Erythroblast (primary cell): ENCODE measurements around the gene ZDHHC13.

Source experiments
- GATA1 ChIP-seq: IDR thresholded peaks from 2 replicates; pipeline ENCODE4 v1.6.1; 2011; ENCODE audit warnings: low read depth, mild to moderate bottlenecking, control low read depth, low read length, moderate library complexity
- POLR2A ChIP-seq: IDR thresholded peaks from 2 replicates; pipeline ENCODE4 v1.6.1; 2011; ENCODE audit warnings: mild to moderate bottlenecking, low read length

- TF ChIP-seq POLR2A (no peak), GATA1 (no peak)
These were observed 33.8 kb upstream of the ZDHHC13 start for GRCh38 chr11:19083166-19083565.
